HG02943 (cell line): ENCODE results near the gene FOXP3.

ENCODE experiments used
- ATAC-seq: cut with Tn5 transposase; IDR thresholded peaks from one replicate; pipeline ENCODE4 v1.9.1; 2021; ENCODE audit warnings: mild to moderate bottlenecking, low read depth, moderate library complexity; ENCODE audit not compliant: unreplicated experiment

FOXP3 gene

GRCh38 chrX:49225858-49226257 lies 38.7 kb downstream of the FOXP3 start:
- no peak for ATAC-seq

GRCh38 chrX:49221868-49222267 lies 42.6 kb downstream of the FOXP3 start:
- ATAC-seq, result no peak

DNA sequence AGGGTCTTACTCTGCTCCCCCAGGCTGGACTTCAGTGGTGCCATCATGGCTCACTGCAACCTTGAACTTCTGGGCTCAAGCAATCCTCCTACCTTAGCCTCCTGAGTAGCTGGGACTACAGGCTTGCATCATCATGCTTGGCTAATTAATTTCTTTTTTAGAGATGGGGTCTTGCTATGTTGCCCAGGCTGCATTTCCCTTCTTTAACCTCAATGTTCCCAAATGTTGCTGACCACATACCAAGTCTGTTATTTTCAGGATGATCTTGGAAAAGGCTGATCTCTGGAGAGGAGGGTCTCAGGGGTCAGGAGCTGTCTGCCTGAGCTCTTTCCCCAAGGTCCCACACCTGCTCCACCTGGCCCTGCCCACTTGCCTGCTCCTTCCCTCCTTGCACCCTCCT lies 44.4 kb downstream of the FOXP3 start:
- no peak for ATAC-seq

GRCh38 chrX:49214996-49215526 lies 49.4 kb downstream of the FOXP3 start:
- no peak for ATAC-seq

GRCh38 chrX:49214416-49214815 lies 50.1 kb downstream of the FOXP3 start:
- no peak for ATAC-seq

DNA sequence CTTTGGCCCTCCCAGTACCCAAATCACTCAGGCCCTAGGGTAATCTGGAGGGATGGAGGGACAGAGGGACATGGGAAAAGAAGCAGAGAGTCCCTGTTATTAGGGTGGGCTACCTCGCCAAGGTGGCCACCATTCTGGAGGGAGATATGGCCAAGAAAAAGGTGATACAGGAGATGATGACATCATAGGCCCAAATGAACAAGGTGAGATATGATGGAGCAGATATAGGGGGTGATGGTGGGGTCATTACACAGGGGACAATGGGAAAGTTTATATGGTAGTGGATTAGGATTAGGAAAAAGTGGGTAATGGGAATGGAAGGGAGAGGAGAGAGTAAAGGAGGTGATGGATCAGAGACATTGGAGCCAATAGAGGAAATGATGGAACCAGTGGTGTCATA lies 51.6 kb downstream of the FOXP3 start:
- no peak for ATAC-seq

DNA sequence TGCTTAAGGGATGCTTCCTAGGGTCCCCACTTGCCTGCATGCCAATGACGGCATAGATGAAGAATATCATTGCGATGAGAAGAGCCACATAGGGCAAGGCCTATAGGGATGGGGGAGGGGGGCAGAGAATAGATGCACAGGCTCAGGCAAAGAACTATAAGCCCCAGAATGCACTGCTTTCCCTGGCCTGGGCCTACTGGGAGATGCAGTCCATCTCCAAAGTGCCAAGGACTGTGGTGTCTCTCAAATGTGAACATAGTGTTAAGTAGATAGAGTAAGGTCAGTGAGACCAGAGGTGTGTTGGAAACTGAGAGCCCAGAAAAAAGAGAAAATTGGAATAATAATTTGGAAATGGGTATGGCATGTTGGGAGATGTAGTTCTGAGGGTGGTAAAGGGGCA lies 52.3 kb downstream of the FOXP3 start:
- ATAC-seq, result no peak

GRCh38 chrX:49211074-49211473 lies 53.4 kb downstream of the FOXP3 start:
- ATAC-seq, result no peak

DNA sequence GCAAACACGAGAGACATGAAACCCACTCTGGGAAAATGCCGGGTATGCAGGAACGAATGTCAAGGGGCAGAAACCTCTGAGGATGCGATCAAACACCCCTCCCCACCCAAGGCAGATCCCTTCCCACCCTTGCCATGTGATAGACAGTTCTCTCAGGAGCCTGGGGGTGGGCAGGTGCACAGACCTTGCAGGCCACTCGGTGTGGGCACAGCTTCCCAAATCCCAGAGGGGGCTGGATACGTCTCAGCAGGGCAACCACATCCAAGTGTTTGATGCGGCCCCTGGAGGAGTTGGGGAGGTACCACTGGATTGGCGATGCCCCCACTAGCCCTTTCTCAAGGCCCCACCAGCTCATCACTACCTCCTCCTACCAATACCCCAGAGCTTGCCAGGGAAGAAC lies 54.1 kb downstream of the FOXP3 start:
- ATAC-seq, result no peak

DNA sequence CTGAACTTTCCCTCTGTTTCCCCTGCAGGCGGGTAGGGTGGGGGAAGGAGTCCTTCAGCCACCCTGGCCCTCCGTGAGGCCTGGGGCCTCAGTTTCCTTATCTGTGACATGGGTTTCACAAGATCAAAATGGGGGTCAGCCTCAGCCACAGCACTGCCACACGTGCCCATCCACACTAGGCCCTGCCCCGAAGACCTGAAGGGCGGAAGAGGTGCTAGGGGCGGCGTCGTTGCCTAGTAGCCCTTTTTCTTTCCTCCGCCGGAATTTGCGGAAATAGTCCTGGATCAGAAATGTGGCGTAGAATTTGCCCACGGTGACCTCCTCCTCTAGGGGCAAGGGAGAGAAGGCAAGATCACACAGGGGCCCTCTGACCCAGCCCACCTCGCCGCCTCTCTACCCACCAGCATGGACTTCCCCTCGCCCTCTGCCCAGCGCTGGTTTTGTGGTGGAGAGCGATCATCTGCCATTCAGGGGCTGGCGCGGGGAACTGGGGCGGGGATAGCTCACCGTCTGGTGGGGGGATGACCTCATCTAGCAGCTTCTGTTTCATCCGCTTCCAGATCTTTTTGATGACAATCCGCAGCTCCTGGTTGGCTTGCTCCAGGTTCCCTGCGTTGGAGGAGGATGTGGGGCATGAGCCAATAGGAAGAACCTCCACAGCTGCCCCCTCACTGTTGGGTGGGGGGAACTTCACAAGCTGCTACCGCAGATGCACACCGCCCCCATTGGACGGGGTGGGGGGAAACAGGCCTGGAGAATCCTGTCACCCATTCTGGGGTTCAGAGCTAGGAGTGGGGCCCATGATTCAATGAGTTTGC lies 54.9 kb downstream of the FOXP3 start:
- ATAC-seq, result no peak

- ATAC-seq, result no peak
Observed at GRCh38 chrX:49208399-49208798, 56.1 kb downstream of the FOXP3 start.

GRCh38 chrX:49206543-49206942 lies 58.0 kb downstream of the FOXP3 start:
- ATAC-seq, result no peak

DNA sequence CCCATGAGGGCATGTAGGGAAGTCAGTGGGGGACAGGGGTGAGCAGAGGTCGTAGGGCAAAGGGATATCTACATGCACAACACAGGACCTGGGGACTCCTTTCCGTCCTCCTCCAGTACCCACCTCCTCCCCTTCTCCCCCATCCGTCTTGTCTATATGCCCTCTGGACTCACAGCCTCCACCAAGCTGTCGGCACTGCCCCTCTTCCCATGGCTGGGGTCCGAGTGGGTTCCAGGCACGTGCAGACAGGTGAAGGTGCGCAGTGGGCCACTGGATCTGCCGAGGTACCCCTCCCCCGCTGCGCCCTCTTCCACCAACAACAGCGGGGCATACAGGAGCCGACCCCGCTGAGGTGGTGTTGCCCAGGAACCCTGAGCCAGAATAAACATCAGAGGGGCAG lies 59.1 kb downstream of the FOXP3 start:
- no peak for ATAC-seq

DNA sequence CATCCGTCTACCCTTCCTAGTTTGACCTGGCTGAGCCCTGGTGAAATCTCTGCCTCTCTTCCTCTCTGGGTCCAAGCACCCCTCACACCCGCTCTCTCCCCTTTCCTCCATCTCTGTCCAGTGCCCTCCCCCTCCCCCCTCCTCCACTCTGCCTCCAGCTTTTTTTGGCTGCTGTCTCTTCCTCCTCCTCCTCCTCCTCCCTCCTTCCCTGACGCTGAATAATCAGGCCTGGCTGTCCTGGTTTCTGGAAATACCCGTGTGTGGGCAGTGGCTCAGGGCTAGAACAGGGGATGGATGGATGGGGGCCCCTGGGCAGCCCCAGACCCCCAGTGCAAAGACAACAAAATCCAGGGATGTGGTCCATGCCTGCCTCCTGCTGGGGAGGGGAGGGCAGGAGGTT lies 59.8 kb downstream of the FOXP3 start:
- no peak for ATAC-seq

DNA sequence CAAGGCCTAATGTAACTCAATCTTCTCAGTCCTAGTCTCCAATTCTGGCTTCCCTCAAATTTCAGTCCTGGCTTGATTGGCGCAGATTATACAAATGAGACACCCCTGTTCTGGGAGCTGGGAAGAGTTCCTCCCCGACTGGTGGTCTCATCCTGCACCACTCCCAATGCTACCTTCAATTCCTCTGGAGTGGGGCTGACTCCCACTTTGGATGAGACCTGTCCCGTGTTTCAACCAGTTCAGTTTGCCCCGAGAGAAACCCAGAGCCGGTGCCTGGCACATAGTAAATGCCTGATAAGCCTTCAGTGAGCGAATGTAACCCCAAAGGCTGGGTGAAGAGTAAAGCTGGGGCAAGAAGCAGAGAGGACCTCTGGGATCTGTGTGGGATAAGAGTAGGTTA lies 60.5 kb downstream of the FOXP3 start:
- ATAC-seq, result no peak

DNA sequence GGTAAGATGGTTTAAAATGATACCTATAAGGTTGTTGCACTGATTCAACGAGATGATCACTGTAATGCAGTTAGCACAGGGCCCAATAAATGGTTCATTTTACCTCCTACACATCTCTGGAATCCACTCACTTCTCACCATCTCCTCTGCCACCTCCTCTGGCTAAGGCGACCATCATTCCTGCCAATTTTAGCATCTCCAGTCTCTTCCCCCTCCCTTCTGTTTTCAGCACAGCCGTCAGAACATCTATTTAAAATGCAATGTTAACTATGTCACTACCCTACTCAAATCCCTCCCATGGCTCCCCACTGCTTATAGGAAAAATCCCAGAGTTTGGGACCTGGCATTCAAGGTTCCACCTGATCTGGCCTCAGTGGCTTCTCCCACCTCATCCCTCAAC lies 61.0 kb downstream of the FOXP3 start:
- ATAC-seq, result no peak

DNA sequence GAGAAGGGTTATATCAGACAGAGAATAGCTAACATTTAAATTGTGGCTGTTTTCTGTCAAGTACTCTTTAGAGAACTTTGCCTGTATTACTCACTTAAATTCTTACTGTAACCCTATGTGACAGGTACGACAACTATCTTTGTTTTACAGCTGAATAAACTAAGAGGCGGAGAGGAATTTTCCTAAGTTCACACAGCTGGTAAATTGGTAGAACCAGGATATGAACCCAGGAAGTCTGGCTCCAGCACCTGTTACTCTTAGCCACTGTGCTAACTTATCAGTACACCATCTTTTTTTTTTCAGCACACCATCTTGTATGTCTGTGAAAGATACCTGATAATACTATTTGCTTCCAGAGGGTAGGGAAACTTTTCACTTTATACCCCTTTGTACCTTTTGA lies 62.5 kb downstream of the FOXP3 start:
- ATAC-seq, result no peak
